Epithelial cell of esophagus (primary cell): Measurements from ENCODE around the gene PPP1R17.

Experiments
- DNase-seq: peaks from one replicate; pipeline ENCODE4 v3.0.0; 2010; ENCODE audit warnings: low read depth
- H3K4me3 ChIP-seq: 2 replicates; pipeline ENCODE4 v1.5.1; 2011; ENCODE audit warnings: mild to moderate bottlenecking, low read length, control low read depth
- TF ChIP-seq, protein P1 (sequence below): IDR thresholded peaks from 2 replicates; pipeline ENCODE4 v1.5.1; 2011; ENCODE audit warnings: low read depth, mild to moderate bottlenecking, low read length, control low read depth, inconsistent platforms; ENCODE audit not compliant: insufficient read depth; ENCODE audit errors: missing control alignments

The PPP1R17 gene

DNA sequence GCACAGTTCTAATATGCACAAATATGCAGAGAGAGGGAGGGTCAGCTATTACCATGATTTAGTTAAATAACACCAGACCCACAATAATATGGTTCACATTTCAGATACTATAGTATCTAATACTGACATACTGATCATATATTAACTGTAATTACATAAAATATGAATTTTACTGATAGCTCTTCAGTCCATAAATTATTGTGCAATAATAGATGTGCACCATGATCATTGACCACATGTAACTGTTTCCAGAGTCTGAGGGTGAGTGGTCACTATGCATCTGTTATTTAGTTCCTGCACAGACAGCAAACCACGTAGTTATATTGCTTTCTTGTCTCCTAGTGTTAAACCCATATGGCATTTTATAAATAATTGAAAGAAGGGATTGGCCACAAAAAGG lies 29.3 kb downstream of the PPP1R17 start:
- no peak for DNase-seq
- H3K4me3 ChIP-seq, result no peak overlapping the region
- TF ChIP-seq, protein P1, sequence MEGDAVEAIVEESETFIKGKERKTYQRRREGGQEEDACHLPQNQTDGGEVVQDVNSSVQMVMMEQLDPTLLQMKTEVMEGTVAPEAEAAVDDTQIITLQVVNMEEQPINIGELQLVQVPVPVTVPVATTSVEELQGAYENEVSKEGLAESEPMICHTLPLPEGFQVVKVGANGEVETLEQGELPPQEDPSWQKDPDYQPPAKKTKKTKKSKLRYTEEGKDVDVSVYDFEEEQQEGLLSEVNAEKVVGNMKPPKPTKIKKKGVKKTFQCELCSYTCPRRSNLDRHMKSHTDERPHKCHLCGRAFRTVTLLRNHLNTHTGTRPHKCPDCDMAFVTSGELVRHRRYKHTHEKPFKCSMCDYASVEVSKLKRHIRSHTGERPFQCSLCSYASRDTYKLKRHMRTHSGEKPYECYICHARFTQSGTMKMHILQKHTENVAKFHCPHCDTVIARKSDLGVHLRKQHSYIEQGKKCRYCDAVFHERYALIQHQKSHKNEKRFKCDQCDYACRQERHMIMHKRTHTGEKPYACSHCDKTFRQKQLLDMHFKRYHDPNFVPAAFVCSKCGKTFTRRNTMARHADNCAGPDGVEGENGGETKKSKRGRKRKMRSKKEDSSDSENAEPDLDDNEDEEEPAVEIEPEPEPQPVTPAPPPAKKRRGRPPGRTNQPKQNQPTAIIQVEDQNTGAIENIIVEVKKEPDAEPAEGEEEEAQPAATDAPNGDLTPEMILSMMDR, result no peak

DNA sequence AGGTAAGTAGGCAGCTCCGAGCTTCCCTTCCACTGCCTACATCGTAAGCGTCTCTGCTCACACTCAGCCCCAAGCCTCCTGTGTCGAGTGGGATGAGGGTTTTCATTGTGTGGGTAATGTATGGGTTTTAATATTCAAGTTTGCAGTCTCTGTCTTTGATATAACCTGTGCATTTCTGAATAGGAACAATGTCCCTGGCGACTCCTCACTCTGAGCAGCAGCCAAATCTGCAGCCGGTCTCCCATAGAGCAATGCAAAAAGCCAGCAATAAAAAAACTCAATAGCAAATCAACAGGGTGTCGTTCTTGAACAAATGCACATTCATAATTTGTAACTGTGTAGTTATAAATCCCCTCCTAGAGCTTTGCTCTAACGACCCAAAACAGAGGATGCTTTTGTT lies 33.4 kb downstream of the PPP1R17 start:
- H3K4me3 ChIP-seq, result no peak overlapping the region
- TF ChIP-seq, protein P1, result no peak

DNA sequence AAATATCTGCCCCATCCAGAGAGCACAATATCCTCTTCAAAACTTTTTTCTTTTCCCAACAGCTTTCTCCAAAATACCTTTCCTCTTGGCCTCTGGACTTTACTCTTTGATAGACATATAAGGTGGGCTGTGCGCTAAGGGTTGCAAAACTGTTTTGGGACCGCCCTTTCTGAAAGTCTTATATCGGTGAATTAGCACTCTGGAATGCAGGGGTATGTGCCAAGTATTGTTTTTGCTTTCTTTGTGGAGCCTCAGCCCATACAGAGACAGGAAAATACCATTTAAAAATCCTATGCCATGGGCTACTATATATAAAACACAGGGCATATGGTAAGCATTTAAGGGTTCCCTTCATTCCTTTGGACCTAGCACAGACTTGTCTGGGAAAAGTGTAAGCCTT lies 37.7 kb downstream of the PPP1R17 start:
- TF ChIP-seq, protein P1, result no peak
- DNase-seq, result peak; percentile 53
- H3K4me3 ChIP-seq, result no peak overlapping the region

More for the DNA sequence above, 33.4 kb downstream of the PPP1R17 start:
- no peak for DNase-seq

DNA sequence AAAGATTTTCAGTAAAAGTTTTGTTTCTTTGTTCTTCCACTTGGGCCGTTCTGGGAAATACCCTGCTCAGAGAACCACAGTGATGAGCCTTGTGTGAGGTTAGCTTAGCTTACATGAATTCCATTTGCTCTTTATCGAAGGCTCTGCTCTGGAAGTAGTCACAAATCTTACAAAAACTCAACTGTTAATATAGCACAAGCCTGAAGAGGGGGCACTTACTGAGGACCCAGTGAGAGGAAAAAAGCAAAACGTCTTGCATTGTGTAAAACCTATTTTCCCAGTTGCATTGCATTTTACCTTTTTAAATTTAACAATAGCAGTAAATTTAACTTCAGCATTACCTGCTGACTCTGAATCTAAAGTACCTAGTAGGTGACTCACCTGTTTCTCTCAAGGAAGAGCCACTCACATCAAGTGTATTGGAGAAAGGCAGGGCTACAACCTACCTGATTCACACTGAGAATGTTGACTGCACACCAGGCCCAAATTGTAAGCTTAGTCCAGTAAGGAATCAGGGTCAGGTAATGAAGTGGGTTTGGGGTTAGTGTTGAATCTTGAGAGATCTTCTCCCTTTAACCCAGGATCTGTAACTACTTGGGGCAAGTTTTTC lies 42.3 kb downstream of the PPP1R17 start:
- TF ChIP-seq, protein P1, result no peak

DNA sequence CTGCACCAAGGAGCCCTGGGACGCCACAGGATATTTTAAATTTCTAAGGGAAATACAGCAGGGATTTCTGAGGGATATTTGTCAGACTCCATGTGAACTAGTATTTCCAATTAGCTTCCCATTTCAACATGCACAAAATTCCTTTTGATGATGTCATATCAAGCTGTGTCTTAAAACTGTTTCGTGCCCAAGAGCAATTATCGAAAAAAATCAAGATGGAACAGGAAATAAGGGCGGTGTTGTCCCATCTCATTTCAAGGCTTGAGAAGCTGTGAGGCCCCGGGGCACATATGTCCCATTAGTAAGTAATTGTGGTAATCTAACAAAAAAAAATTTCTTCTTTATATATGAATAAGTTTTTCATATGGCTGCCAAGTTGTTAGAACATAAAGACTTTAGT lies 47.4 kb downstream of the PPP1R17 start:
- peak; percentile 87 for DNase-seq
- TF ChIP-seq, protein P1, result no peak
- H3K4me3 ChIP-seq, result no peak overlapping the region

More for the DNA sequence above, 42.3 kb downstream of the PPP1R17 start:
- DNase-seq, result peak; percentile 70
- no peak overlapping the region for H3K4me3 ChIP-seq

DNA sequence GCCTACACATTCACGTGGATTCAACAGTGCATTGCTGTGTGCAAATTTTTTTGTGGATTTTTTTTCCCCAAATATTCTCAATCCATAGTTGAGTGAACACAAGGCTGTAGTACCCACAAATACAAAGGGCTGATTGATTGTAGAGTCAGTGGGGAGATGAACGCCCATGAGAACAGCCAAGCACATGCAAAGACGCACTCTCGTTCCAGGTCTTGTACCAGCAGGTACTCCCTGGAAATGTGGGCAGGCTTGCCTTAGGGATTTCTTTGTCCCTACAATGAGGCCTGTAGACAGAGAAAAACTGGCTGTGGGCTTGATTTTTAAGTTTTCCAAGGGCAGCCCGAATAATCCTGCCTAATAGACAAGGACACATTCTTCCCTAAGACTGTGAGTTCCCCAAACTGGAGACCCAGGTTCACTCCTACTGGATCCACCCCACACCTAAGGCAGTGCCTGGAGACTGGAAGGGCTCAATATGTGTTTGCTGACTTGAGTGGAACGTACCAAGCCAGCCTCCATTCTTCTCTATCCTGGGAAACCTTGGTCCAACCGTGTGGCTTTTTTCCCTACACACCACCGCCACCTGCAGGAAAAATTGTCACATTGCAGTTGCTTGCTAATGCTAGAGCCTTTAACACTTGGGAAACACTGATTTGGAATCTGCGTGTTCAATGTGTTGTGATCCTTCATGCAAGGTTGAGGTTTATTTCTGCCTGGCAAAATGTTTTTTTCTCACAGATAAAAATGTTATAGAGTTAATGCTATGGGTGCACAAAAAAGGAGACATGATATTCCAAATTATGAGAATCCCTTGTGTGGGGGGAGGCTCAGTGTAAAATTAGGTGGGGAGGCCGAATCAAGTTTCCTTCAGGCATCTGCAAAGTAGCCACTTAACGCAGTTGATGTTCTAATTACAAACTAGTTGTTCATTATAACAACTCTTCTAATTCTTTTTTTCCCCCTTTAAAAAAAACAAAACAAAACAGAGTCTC lies 49.3 kb downstream of the PPP1R17 start:
- TF ChIP-seq, protein P1, result peak; percentile 93
- peak; percentile 75 for DNase-seq
- H3K4me3 ChIP-seq, result no peak overlapping the region
